Islet precursor cell (in vitro differentiated cells): Measurements from ENCODE around the gene NFIA.

ENCODE experiments used
- DNase-seq: peaks from one replicate; pipeline ENCODE4 v3.0.0-alpha.2; 2018

NFIA gene

GRCh38 chr1:61085206-61085982 lies 3.0 kb downstream of the NFIA start:
- DNase-seq, result no peak

GRCh38 chr1:61085983-61086644 lies 3.8 kb downstream of the NFIA start:
- DNase-seq, result no peak

GRCh38 chr1:61087571-61087970 lies 5.2 kb downstream of the NFIA start:
- no peak for DNase-seq

- DNase-seq, result no peak
Observed at GRCh38 chr1:61088163-61088974, 6.0 kb downstream of the NFIA start.

- DNase-seq, result no peak
Observed at GRCh38 chr1:61089338-61089737, 7.0 kb downstream of the NFIA start.

- no peak for DNase-seq
Observed at GRCh38 chr1:61089741-61090140, 7.4 kb downstream of the NFIA start.

GRCh38 chr1:61090546-61091202 lies 8.3 kb downstream of the NFIA start:
- DNase-seq, result no peak

- DNase-seq, result no peak
Observed at GRCh38 chr1:61091455-61091854, 9.1 kb downstream of the NFIA start.

- no peak for DNase-seq
Observed at GRCh38 chr1:61092642-61093041, 10.3 kb downstream of the NFIA start.

GRCh38 chr1:61093525-61094137 lies 11.3 kb downstream of the NFIA start:
- no peak for DNase-seq

- no peak for DNase-seq
Observed at GRCh38 chr1:61094677-61095469, 12.5 kb downstream of the NFIA start.

GRCh38 chr1:61095470-61095812 lies 13.1 kb downstream of the NFIA start:
- no peak for DNase-seq

GRCh38 chr1:61097317-61097716 lies 15.0 kb downstream of the NFIA start:
- DNase-seq, result no peak

- DNase-seq, result no peak
Observed at GRCh38 chr1:61097722-61098121, 15.4 kb downstream of the NFIA start.

GRCh38 chr1:61098333-61098732 lies 16.0 kb downstream of the NFIA start:
- no peak for DNase-seq

GRCh38 chr1:61098906-61099437 lies 16.6 kb downstream of the NFIA start:
- DNase-seq, result no peak

- DNase-seq, result no peak
Observed at GRCh38 chr1:61100578-61100977, 18.2 kb downstream of the NFIA start.

GRCh38 chr1:61101536-61101935 lies 19.2 kb downstream of the NFIA start:
- no peak for DNase-seq

GRCh38 chr1:61102041-61102440 lies 19.7 kb downstream of the NFIA start:
- no peak for DNase-seq

GRCh38 chr1:61102621-61103020 lies 20.3 kb downstream of the NFIA start:
- DNase-seq, result no peak

- DNase-seq, result no peak
Observed at GRCh38 chr1:61104220-61104671, 21.9 kb downstream of the NFIA start.

- DNase-seq, result no peak
Observed at GRCh38 chr1:61107638-61108037, 25.3 kb downstream of the NFIA start.
